ENCODE data around the gene NCKAP5. TPM values are rescaled to one million over a fixed set of nuclear protein-coding genes. Genes with fewer than 3 reads are reported as not detected.

Gene NCKAP5
- total RNA-seq, 1 donor from 2014 or later: 0.87 TPM

DNA sequence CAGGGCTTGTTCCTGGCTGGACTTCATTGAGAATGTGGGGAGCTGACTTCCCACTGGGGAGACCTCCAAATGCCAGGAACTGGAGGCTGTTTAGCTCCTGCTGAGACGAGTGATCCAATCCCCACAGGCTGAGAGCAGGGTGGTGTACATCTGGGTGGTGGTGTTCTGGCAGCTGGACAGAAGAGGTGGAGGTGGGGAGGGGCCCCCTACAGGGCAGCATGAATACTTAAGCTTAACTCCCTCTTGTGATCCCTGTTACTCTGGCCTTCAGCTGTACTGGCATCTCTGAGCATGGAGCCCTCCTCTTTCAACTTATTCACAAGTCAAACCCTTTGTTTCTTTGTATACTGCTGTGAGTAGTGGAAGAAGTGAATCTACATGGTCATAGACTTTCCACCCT, 730.5 kb downstream of the NCKAP5 start:
- TF ChIP-seq CTCF (IDR thresholded peaks at IDR 0.05): no peak
- Mint-ChIP-seq H3K9me3 (ENCODE audit: low read depth) (peaks cover 22% of the 10 kb centered on the region), H3K27me3 (ENCODE audit: low read depth) (no peaks in the 10 kb centered on the region), H3K4me1 (ENCODE audit: low read depth) (peaks cover 3% of the 10 kb centered on the region), H3K4me3 (ENCODE audit: unreplicated experiment) (no peak overlapping the region), H3K36me3 (ENCODE audit: low read depth) (peaks cover 3% of the 10 kb centered on the region), H3K27ac (ENCODE audit: unreplicated experiment) (no peak overlapping the region)
- DNase-seq (ENCODE audit: low spot score): no peak

- H3K4me3 Mint-ChIP-seq (ENCODE audit: unreplicated experiment): no peak overlapping the region
- H3K27ac Mint-ChIP-seq (ENCODE audit: unreplicated experiment): no peak overlapping the region
- H3K36me3 Mint-ChIP-seq (ENCODE audit: low read depth): peaks cover 3% of the 10 kb centered on the region
- no peak for DNase-seq (ENCODE audit: low spot score)
- no peak for TF ChIP-seq CTCF (IDR thresholded peaks at IDR 0.05)
- no peaks in the 10 kb centered on the region for H3K27me3 Mint-ChIP-seq (ENCODE audit: low read depth)
- no peaks in the 10 kb centered on the region for H3K4me1 Mint-ChIP-seq (ENCODE audit: low read depth)
- H3K9me3 Mint-ChIP-seq (ENCODE audit: low read depth): peaks cover 22% of the 10 kb centered on the region
Measured at GRCh38 chr2:132830321-132830827, 737.9 kb downstream of the NCKAP5 start.

DNA sequence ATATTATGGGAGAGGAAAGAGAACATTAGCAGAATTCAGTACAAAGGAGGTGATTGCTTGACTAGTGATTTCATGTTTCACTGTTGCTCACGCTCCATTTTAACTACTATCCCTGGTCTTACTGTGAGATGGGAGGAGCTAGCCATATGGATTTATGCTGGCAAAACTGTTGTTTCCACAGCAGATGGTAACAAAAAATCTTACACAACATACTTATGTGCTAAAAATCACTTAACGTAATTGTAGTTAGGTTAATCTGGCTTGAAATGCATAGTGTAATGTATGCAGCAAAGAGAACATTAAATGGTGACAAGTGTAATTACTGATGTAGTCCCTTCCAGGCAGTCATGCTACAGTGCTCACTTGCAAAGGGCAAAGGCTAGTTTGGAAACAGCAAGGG, 742.7 kb downstream of the NCKAP5 start:
- Mint-ChIP-seq H3K4me3 (ENCODE audit: unreplicated experiment) (no peak overlapping the region), H3K27me3 (ENCODE audit: low read depth) (no peaks in the 10 kb centered on the region), H3K36me3 (ENCODE audit: low read depth) (no peaks in the 10 kb centered on the region), H3K9me3 (ENCODE audit: low read depth) (peaks cover 3% of the 10 kb centered on the region), H3K27ac (ENCODE audit: unreplicated experiment) (no peak overlapping the region), H3K4me1 (ENCODE audit: low read depth) (no peaks in the 10 kb centered on the region)
- no peak for DNase-seq (ENCODE audit: low spot score)
- TF ChIP-seq CTCF (IDR thresholded peaks at IDR 0.05): no peak

DNA sequence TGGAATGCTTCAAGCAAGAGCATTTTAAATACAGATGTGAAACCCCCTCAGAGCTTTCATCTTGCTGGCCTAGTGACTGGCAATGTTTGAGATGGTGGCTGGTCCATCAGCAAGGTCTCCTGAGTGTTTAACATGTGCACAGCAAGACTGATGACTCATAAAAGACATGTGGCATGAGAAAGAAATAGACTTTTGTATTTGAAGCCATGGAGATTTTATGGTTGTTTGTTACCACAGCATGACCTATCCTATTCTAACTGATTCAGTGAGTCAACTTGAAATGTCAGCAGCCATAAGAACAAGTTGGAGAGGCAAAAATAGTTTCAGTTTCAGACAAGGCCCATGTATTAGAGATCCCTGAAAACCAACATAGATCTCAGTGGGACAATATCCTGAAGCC, 743.5 kb downstream of the NCKAP5 start:
- Mint-ChIP-seq H3K9me3 (ENCODE audit: low read depth) (peaks cover 3% of the 10 kb centered on the region), H3K27me3 (ENCODE audit: low read depth) (no peaks in the 10 kb centered on the region), H3K36me3 (ENCODE audit: low read depth) (no peaks in the 10 kb centered on the region), H3K4me3 (ENCODE audit: unreplicated experiment) (no peak overlapping the region), H3K27ac (ENCODE audit: unreplicated experiment) (no peak overlapping the region), H3K4me1 (ENCODE audit: low read depth) (no peaks in the 10 kb centered on the region)
- no peak for TF ChIP-seq CTCF (IDR thresholded peaks at IDR 0.05)
- no peak for DNase-seq (ENCODE audit: low spot score)

GRCh38 chr2:132816234-132816633, 752.0 kb downstream of the NCKAP5 start:
- H3K9me3 Mint-ChIP-seq (ENCODE audit: low read depth): no peaks in the 10 kb centered on the region
- H3K27me3 Mint-ChIP-seq (ENCODE audit: low read depth): no peaks in the 10 kb centered on the region
- no peak overlapping the region for H3K27ac Mint-ChIP-seq (ENCODE audit: unreplicated experiment)
- no peak for DNase-seq (ENCODE audit: low spot score)
- H3K4me3 Mint-ChIP-seq (ENCODE audit: unreplicated experiment): no peak overlapping the region
- H3K4me1 Mint-ChIP-seq (ENCODE audit: low read depth): no peaks in the 10 kb centered on the region
- TF ChIP-seq CTCF (IDR thresholded peaks at IDR 0.05): no peak
- H3K36me3 Mint-ChIP-seq (ENCODE audit: low read depth): no peaks in the 10 kb centered on the region

Measured in chondrocyte (in vitro differentiated cells).